Fibroblast of villous mesenchyme (primary cell): ENCODE results near the gene ZNF836. TPM values are rescaled to one million over a fixed set of nuclear protein-coding genes. Genes with fewer than 3 reads are reported as not detected.
"Not testable (repeated sequence)": the region's sequence is repeated elsewhere in the genome, so short reads cannot be mapped to it uniquely, and the experiment has no call there.

ENCODE experiments used
- DNase-seq: peaks from one replicate; pipeline ENCODE4 v3.0.0-alpha.2; 2010; ENCODE audit warnings: low read depth
- H3K4me3 ChIP-seq: 2 replicates; pipeline ENCODE4 v1.5.1; 2011; ENCODE audit warnings: low read depth, mild to moderate bottlenecking, low read length
- CTCF ChIP-seq: IDR thresholded peaks from 2 replicates; pipeline ENCODE4 v1.5.1; 2012; ENCODE audit warnings: low read depth, mild to moderate bottlenecking, low read length; ENCODE audit not compliant: insufficient read depth
- total RNA-seq: library from RNA; depleted of rRNA; stranded (reverse); fragments of >200 nt; gene quantifications from 2 replicates; pipeline ENCODE4 v1.2.3, GENCODE V29; 2012

The ZNF836 gene
- total RNA-seq, 1 donor: 11.7 TPM

GRCh38 chr19:52212572-52213255 is 41.3 kb upstream of the ZNF836 start:
- no peak for DNase-seq
- H3K4me3 ChIP-seq: no peak overlapping the region
- TF ChIP-seq CTCF: no peak

- peak; percentile 30 for DNase-seq
- TF ChIP-seq CTCF: no peak
- H3K4me3 ChIP-seq: no peak overlapping the region
These were observed 40.6 kb upstream of the ZNF836 start for GRCh38 chr19:52211926-52212571.

- H3K4me3 ChIP-seq: no peak overlapping the region
- DNase-seq: no peak
- TF ChIP-seq CTCF: no peak
These were observed 39.8 kb upstream of the ZNF836 start for GRCh38 chr19:52211203-52211602.

GRCh38 chr19:52206481-52206880 is 35.1 kb upstream of the ZNF836 start:
- H3K4me3 ChIP-seq: no peak overlapping the region
- no peak for DNase-seq
- TF ChIP-seq CTCF: no peak

GRCh38 chr19:52200755-52201391 is 29.5 kb upstream of the ZNF836 start:
- peak; percentile 55 for DNase-seq

GRCh38 chr19:52200044-52200443 is 28.6 kb upstream of the ZNF836 start:
- no peak overlapping the region for H3K4me3 ChIP-seq
- no peak for TF ChIP-seq CTCF

More at GRCh38 chr19:52200755-52201391, 29.5 kb upstream of the ZNF836 start:
- not testable (repeated sequence) for H3K4me3 ChIP-seq

GRCh38 chr19:52198678-52199077 is 27.3 kb upstream of the ZNF836 start:
- TF ChIP-seq CTCF: no peak
- H3K4me3 ChIP-seq: no peak overlapping the region
- no peak for DNase-seq

More at GRCh38 chr19:52200044-52200443, 28.6 kb upstream of the ZNF836 start:
- DNase-seq: peak; percentile 83
